GM18519 (cell line): ENCODE results near the gene SREK1IP1.

ENCODE experiments used
- ATAC-seq: cut with Tn5 transposase; IDR thresholded peaks from one replicate; pipeline ENCODE4 v1.9.1; 2021; ENCODE audit warnings: mild to moderate bottlenecking, moderate library complexity; ENCODE audit not compliant: unreplicated experiment, low FRiP score

SREK1IP1 gene

DNA sequence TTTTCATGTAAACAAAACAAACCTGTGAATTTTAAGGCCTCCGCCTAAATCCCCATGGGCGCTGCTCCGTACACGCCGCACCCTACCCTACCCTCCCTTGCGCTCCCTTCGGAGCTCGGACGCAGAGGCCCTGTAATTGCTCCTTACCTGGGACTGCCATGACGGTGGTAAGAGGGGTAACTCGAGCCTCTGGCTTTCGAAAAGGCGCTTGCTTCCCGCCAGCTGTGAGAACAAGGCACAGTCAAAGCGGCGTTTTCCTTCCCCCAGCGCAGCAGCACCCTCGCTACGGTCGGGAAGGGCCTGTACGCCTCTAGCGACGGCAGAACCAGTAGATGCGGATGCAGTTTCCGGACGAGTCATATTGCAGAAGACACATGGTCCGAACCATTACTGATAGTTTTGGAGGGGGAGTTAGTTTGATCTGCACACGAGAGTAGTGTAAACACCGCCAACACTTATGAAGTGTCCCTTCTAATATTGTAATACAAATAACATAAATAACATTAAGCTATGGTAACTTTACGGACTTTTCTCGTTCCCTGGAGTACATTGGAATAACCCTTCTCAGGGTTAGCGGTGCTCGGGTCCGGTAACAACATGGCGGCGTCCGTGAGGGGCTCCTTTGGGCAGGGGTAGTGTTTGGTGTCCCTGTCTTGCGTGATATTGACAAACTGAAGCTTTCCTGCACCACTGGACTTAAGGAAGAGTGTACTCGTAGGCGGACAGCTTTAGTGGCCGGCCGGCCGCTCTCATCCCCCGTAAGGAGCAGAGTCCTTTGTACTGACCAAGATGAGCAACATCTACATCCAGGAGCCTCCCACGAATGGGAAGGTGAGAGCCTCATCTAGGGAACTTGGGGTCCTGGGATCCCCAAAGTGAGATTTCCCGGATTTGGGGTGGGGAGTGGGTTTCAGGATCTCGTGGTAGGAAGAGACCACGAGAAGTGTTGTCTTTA lies at the start of gene SREK1IP1, which contains the start of gene CWC27:
Gene SREK1IP1, minus strand, starts transcription at position 334 of the 955 bp plus-strand sequence. Its CDS starts 174 bp downstream, at position 160.
Gene CWC27, plus strand, starts transcription at position 573 of the 955 bp plus-strand sequence. Its CDS starts 217 bp downstream, at position 790.
- ATAC-seq, result peak; percentile 94

DNA sequence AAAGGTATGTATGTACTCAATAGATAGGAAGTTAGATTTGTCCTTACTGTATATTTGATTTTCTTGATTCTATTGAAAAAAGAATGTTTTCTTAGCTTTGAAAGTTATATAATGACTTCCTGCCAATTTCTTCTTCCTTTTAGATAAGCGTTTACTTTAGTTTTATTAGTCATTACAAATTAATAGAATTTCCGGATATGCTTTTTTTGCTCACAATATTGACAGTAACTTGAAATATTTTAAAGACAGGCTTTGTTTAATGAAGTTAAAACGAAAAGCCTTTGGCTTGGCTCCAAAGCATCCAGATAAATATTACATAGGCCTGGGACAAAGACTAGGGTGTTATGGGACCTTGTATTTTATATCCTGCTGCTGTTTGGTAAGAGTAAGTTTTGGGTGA lies 49.8 kb upstream of the SREK1IP1 start:
- no peak for ATAC-seq

DNA sequence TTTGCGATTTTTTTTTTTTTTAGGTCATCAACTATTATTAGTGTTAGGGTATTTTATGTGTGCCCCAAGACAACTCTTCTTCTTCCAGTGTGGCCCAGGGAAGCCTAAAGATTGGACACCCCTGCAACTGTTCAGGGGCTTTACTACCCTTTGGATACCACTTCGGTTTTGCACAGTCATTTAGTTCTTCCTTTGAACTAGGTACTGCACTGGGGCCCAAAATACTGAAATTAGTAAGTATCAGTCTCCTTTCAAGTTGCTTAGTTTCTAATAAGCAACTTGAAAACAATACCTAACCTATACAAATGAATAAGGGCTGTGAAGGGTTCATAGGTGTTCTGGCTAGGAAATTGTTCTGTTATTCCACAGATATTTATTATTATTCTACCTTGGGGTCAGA lies 45.6 kb upstream of the SREK1IP1 start:
- peak; percentile 93 for ATAC-seq

DNA sequence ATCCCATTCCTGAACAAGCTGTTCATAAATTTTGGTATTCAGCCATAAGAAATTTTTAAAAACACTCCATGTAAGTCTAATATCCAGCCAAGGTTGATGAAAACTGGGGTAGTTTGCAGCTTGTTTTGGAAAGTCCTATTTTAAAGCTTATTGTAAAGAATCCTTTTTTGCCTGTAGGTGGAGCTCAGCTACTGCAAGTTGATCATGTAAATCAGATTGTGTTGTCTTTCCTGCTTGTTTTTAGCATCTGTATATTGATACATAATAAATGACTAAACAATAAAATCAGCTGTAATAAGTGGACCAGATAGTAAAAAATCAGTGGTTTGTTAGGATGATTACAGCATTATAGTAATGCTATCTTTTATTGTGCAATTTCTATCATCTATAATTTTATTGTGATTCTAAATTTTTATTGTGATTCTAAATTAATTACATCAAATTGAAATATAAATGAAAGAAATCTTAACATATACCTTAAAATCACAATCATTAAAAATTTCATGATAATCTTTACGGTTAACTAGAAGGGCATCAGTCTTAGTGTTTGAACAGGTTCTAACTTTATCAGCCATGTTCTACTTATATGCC lies 42.7 kb upstream of the SREK1IP1 start:
- no peak for ATAC-seq

- ATAC-seq, result no peak
These were observed 39.0 kb upstream of the SREK1IP1 start for GRCh38 chr5:64807520-64807919.

- ATAC-seq, result no peak
These were observed 38.0 kb upstream of the SREK1IP1 start for GRCh38 chr5:64806537-64806936.

DNA sequence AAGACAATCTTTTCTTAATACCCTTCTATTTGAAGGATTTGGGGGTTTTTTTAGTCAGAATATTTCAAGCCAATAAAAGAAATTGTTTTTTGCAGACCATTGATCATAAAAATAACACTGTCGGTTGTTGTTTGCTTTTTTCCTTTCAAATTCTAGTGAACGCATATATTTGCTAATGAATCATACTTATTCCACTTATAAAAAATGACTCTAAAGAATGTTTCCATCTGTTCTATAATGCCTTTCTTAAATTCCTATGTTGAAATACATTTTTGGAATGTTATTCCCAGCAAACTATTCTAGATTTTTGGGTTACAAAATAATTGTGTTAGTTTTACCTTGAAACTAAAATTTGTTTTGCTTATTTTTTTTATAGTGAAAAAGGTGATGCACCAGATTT lies 32.4 kb upstream of the SREK1IP1 start:
- no peak for ATAC-seq

- ATAC-seq, result no peak
These were observed 27.8 kb upstream of the SREK1IP1 start for GRCh38 chr5:64796301-64796700.

DNA sequence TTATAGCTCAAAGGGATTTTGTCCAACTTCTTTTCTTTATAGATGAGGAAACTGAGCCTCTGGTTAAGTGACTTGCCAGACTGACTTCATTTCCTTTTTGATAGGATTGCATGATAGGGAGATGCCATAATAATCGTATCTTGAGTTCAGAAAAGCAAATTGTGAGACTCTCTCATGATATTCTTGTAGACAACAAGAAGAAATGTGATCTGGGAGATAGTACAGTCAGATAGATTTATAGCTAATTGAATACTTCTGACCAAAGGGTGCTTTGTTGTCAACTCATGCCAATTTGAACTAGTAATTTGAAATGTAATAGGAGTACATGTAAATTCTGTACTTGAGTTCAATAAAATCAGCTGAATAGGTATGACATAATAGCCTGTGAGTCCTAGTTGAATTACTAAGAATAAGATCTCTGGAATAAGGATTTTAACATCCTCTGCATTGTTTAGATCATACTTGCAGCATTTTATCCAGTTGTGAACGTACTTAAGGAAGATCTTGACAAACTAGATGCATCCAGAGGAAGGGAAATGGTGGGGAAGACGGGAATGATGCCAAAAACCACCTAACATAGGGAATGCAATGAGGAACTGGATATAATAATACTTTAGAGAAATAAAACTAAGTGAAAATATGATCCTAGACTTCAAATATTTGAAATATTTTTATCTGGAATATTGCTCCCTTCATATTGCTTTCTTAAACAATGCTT lies 25.7 kb upstream of the SREK1IP1 start:
- ATAC-seq, result no peak

DNA sequence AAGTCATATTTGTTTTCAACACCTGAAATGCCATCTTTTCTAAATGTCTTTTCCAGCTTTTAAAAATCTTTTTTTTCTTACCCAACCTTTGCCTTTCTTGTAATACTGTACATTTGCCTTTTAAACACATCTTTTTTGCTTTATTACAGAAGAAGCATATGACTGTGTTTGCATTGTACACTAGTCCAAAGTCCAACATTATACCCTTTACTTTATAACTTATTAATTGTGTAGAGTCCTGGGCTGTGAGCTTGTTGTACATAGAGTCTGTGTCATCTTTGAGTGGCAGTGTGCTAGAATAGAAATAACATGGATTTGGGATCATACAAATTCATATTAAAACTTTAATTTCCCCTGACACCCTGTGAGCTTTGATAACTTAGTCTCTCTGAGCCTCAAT lies 24.0 kb upstream of the SREK1IP1 start:
- no peak for ATAC-seq

DNA sequence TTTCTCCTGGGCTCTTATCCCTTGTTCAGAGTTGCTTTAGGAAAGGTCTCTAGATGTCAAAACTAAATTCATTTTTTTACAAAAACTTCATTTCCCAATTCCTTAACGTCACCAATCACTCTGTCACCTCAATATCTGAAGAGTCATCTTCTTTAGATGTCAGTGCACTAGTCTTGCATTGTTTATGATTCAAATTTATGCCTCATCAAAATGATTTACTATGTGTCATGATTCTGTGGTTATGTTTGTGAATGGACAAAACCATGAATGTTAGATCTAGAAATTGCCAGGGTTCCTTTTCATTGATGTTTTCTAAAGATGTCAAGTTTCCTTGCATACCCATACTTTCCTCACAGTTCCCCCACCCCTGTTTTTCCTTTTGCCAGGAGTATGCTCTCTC lies 21.7 kb upstream of the SREK1IP1 start:
- no peak for ATAC-seq

DNA sequence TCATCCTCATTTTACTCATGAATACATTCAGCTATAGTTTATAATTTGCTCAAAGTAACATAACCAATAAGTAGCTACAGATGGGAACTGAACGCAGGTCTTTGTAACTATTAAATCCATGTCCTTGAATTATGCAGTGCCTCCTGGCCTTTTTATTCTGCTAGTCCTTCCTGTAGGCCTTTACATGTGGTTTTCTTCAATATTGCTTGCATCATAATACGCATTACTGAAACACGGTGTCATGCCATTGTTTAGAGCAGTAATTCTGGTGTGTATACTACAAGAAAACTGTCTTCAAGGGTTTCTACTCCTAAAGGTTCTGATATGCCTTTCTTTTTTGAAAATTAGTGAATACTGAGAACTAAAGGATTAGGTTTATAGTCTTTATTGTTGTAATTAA lies 21.0 kb upstream of the SREK1IP1 start:
- no peak for ATAC-seq

DNA sequence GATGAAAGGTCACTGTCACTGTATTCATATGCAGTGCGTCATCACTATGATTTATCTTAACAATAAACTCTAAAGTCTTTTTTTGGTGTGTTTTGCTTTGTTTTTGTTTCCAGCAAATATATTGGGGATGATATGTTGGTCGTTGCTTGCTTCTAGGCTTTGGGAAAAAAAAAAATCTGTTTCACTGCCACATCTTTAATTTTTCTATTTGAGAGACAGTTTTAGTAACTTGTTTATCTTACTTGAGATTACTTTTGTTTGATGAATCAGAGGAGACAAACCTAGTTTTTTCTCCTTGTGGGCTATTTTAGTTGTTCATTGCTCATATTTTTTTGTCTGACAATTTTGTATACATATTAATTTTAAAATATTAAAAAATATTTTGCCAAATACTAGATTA lies 19.7 kb upstream of the SREK1IP1 start:
- ATAC-seq, result no peak

DNA sequence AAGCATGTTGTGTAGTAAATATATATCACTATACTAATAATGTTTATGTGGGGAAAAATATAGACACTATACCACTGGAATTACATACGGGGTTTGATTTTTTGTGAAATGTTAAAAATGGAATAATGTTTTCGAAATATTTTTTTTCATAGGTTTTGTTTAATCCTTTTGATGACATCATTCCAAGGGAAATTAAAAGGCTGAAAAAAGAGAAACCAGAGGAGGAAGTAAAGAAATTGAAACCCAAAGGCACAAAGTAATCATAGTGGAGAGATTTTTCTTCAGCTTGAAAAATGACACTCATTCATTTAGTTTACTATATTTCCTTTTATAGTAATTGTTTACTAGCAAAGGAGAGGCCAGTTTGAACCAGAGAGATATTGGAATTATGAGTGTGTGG lies 17.9 kb upstream of the SREK1IP1 start:
- no peak for ATAC-seq

GRCh38 chr5:64784451-64785025 lies 16.0 kb upstream of the SREK1IP1 start:
- peak; percentile 69 for ATAC-seq

- no peak for ATAC-seq
These were observed 6.8 kb upstream of the SREK1IP1 start for GRCh38 chr5:64775291-64775690.

DNA sequence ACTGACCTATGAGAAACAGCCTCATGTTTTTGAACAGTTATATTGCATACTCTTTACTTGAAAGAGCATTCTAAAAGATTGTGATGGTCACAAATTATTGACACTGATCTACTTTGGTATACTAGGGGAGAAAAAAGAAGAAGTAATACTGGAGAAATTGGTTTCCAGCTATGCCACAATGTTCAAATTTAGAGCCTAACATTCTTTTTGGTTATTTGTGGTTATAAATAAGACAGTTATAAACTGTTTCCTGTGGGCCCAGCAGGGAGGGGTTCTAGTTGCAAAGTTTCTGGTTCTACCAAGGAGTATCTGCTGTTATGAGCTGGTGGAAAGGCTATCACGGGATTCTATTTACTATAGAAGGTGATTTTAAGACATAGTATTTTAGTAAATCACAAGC lies 5.0 kb upstream of the SREK1IP1 start:
- peak; percentile 49 for ATAC-seq

GRCh38 chr5:64771736-64772135 lies 3.2 kb upstream of the SREK1IP1 start:
- no peak for ATAC-seq

DNA sequence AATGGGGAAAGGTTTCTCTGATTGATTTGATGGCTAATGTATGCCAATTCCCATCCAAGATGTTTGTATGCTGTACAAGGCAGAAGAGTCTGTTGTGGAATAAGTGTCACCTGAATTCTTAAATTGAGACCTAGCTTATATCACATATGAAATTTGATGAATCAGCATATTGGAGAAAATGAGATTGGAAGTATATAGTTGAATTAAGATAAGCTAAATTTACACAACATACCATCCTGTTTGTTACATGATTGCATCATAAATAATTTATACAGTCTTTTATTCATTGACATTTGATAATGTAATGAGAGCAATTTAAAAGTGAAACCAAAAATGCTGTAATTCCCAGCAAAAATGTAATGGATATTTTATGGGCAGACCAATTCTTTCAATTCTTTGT lies 1.4 kb upstream of the SREK1IP1 start:
- no peak for ATAC-seq

- no peak for ATAC-seq
These were observed 533 bp downstream of the SREK1IP1 start for GRCh38 chr5:64767959-64768357.

DNA sequence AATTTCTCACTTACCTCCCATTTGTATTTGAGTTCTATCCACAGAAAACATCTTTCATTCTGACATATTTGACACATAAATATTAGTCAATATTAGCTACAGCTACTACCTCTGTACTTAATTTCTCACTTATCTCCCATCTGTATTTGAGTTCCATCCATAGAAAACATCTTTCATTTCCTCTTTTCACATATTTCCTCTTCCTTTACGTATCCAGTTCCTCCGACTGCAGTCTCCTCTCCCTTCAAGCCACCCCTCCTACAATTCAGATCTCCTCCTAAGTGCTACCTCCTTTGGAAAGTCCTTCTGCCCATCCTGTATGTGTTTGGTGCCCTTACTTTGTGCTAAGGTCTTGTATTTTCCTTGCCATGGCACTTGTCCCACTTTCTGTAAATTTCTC lies 1.6 kb downstream of the SREK1IP1 start:
- no peak for ATAC-seq
